ENCODE results near the gene SND1.

DNA sequence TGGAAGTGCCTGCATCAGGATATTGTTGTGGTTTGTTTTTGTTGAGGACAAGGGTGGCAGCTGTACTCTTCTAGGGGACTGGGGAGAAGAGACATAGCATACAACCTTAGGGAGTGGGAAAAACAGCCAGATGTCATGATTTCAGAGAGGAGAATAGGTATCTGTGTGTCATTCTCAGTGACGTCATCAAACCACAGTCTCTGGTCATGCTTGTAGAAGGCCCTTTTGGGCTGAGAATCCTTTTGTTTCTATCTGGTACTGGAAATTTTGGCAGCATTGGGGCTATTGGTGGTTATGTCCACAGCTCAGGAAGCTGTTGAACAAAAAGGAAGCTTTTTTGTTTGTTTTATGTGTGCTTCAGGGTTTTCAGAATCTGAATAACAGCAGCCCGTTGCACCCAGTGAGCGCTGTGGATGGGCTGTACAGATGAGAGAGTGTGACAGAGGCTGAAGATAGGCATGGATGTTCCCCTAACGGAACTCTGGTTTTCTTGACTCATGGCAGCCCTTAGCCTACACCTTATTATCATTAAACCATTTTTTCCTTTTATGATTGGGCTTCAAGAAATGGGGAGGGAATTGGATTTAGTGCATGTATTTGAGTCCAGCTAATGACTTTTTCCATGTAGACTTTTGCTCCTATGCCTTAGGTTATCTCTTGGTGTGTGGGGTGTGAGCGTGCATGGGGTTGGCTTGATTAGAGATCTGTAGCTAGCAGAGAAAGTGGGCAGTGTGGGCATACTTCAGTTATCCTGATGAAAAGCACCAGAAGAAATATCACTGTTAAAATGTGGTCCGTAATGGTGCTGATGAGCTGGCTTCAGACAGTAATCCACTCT lies 65.7 kb downstream of the SND1 start:
- TF ChIP-seq, protein P1, sequence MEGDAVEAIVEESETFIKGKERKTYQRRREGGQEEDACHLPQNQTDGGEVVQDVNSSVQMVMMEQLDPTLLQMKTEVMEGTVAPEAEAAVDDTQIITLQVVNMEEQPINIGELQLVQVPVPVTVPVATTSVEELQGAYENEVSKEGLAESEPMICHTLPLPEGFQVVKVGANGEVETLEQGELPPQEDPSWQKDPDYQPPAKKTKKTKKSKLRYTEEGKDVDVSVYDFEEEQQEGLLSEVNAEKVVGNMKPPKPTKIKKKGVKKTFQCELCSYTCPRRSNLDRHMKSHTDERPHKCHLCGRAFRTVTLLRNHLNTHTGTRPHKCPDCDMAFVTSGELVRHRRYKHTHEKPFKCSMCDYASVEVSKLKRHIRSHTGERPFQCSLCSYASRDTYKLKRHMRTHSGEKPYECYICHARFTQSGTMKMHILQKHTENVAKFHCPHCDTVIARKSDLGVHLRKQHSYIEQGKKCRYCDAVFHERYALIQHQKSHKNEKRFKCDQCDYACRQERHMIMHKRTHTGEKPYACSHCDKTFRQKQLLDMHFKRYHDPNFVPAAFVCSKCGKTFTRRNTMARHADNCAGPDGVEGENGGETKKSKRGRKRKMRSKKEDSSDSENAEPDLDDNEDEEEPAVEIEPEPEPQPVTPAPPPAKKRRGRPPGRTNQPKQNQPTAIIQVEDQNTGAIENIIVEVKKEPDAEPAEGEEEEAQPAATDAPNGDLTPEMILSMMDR (IDR thresholded peaks at IDR 0.05): no peak
- no peak for TF ChIP-seq POLR2A (IDR thresholded peaks at IDR 0.05)
